Fibroblast of lung (primary cell): ENCODE measurements around the gene NKX3-2. TPM values are rescaled to one million over a fixed set of nuclear protein-coding genes. Genes with fewer than 3 reads are reported as not detected.

Experiments used
- DNase-seq, 2 donors: peaks; one replicate each; pipeline versions ENCODE4 v3.0.0 to v3.0.0-alpha.2; 2010; ENCODE audit warnings: low read depth in 2 of 2
- H2AFZ ChIP-seq: 2 replicates; pipeline ENCODE4 v1.5.1; 2012; ENCODE audit warnings: low read length, control low read depth, inconsistent platforms
- H3K27ac ChIP-seq: 2 replicates; pipeline ENCODE4 v1.5.1; 2011; ENCODE audit warnings: low read length, control low read depth; ENCODE audit not compliant: insufficient read depth
- H3K27me3 ChIP-seq: 2 replicates; pipeline ENCODE4 v1.5.1; 2011; ENCODE audit warnings: mild to moderate bottlenecking, low read length; ENCODE audit not compliant: control insufficient read depth, insufficient read depth
- H3K36me3 ChIP-seq: 2 replicates; pipeline ENCODE4 v1.5.1; 2011; ENCODE audit warnings: low read length; ENCODE audit not compliant: control insufficient read depth, insufficient read depth
- H3K4me1 ChIP-seq: 2 replicates; pipeline ENCODE4 v1.5.1; 2011; ENCODE audit warnings: low read length; ENCODE audit not compliant: control insufficient read depth, insufficient read depth; ENCODE audit errors: extremely low read depth
- H3K4me2 ChIP-seq: 2 replicates; pipeline ENCODE4 v1.5.1; 2011; ENCODE audit warnings: low read length, control low read depth; ENCODE audit not compliant: insufficient read depth; ENCODE audit errors: extremely low read depth
- H3K4me3 ChIP-seq, 4 experiments: fragments of 200-600 bp in 1 of 4; sonication (generic) in 1 of 4; replicated peaks in 1 of 4; 2 replicates each; pipeline ENCODE4 v1.5.1; 2011 to 2016; ENCODE audit warnings: low read length in 4 of 4, low read depth in 3 of 4, mild to moderate bottlenecking in 3 of 4, control low read depth in 2 of 4, inconsistent platforms in 1 of 4, mixed read lengths in 1 of 4; ENCODE audit not compliant: insufficient read depth in 1 of 4; ENCODE audit errors: control extremely low read depth in 1 of 4
- H3K79me2 ChIP-seq: 2 replicates; pipeline ENCODE4 v1.5.1; 2012; ENCODE audit warnings: mild to moderate bottlenecking, low read length, inconsistent platforms; ENCODE audit not compliant: control insufficient read depth, insufficient read depth
- H3K9ac ChIP-seq: 2 replicates; pipeline ENCODE4 v1.5.1; 2011; ENCODE audit warnings: mild to moderate bottlenecking, low read length, control low read depth; ENCODE audit not compliant: insufficient read depth
- H3K9me3 ChIP-seq: 2 replicates; pipeline ENCODE4 v1.5.1; 2012; ENCODE audit warnings: low read depth, low read length; ENCODE audit not compliant: control insufficient read depth, insufficient read depth
- H4K20me1 ChIP-seq: 2 replicates; pipeline ENCODE4 v1.5.1; 2011; ENCODE audit warnings: low read length; ENCODE audit not compliant: control insufficient read depth, insufficient read depth; ENCODE audit errors: extremely low read depth
- CTCF ChIP-seq, 2 donors: IDR thresholded peaks in 1 of 2; conservative IDR thresholded peaks in 1 of 2; 1 replicate in 1 of 2; 2 replicates in 1 of 2; pipeline ENCODE4 v1.5.1; 2011 to 2012; ENCODE audit warnings: low read length in 2 of 2, control low read depth in 1 of 2, inconsistent platforms in 1 of 2, low read depth in 1 of 2, mild to moderate bottlenecking in 1 of 2
- EZH2 ChIP-seq: IDR thresholded peaks from 2 replicates; pipeline ENCODE4 v1.5.1; 2012; ENCODE audit warnings: low read length, control low read depth, mild to moderate bottlenecking; ENCODE audit errors: missing control alignments
- polyA plus RNA-seq, 2 donors: library from polyadenylated mRNA; depleted of rRNA in 1 of 2; stranded (reverse) in 1 of 2; unstranded in 1 of 2; fragments of >200 nt; gene quantifications; 2 replicates each; pipeline ENCODE4 v1.2.1, GENCODE V29; 2011 to 2012; ENCODE audit warnings: missing spikeins in 1 of 2
- total RNA-seq: library from RNA; depleted of rRNA; stranded (reverse); fragments of >200 nt; gene quantifications from 2 replicates; pipeline ENCODE4 v1.2.1, GENCODE V29; 2014

Gene NKX3-2
- total and polyA plus RNA-seq, 2 donors (not counting 1 experiment from before 2014, with no cell fraction given), result 0.24 to 1.3 TPM

- DNase-seq, result no peak
- TF ChIP-seq EZH2 (peak; percentile 45), CTCF (conservative IDR thresholded peaks at IDR 0.05 in 1 of 2, IDR thresholded peaks at IDR 0.05 in 1 of 2; ENCODE audit: low read depth in 1 of 2, low read length in 2 of 2) (no peak)
- peaks cover 34% of the 10 kb centered on the region for H3K27me3 ChIP-seq
- no peak overlapping the region for H3K27ac ChIP-seq
- peak overlapping the region; percentile 26 to 53 (median 36) for H3K4me3 ChIP-seq
- H3K4me2 ChIP-seq, result peak overlapping the region; percentile 58
- no peaks in the 10 kb centered on the region for H3K79me2 ChIP-seq
- no peak overlapping the region for H3K9ac ChIP-seq
- no peaks in the 10 kb centered on the region for H3K36me3 ChIP-seq
- H3K4me1 ChIP-seq, result no peaks in the 10 kb centered on the region
- H4K20me1 ChIP-seq, result no peaks in the 10 kb centered on the region
- H3K9me3 ChIP-seq, result no peaks in the 10 kb centered on the region
- no peak overlapping the region for H2AFZ ChIP-seq
Measured at GRCh38 chr4:13547485-13548041, 3.3 kb upstream of the NKX3-2 start.

GRCh38 chr4:13546941-13547484, 2.7 kb upstream of the NKX3-2 start:
- H3K4me1 ChIP-seq, result no peaks in the 10 kb centered on the region
- peak overlapping the region; percentile 8 for H2AFZ ChIP-seq
- H3K79me2 ChIP-seq, result no peaks in the 10 kb centered on the region
- H3K27me3 ChIP-seq, result peaks cover 39% of the 10 kb centered on the region
- no peak overlapping the region for H3K27ac ChIP-seq
- H4K20me1 ChIP-seq, result no peaks in the 10 kb centered on the region
- H3K4me3 ChIP-seq, result peak overlapping the region; percentile 19 to 53 (median 33)
- H3K9ac ChIP-seq, result no peak overlapping the region
- no peak for DNase-seq
- no peaks in the 10 kb centered on the region for H3K36me3 ChIP-seq
- TF ChIP-seq EZH2 (peak; percentile 89), CTCF (conservative IDR thresholded peaks at IDR 0.05 in 1 of 2, IDR thresholded peaks at IDR 0.05 in 1 of 2; ENCODE audit: low read depth in 1 of 2, low read length in 2 of 2) (no peak)
- H3K9me3 ChIP-seq, result no peaks in the 10 kb centered on the region
- peak overlapping the region; percentile 58 for H3K4me2 ChIP-seq

- H3K4me2 ChIP-seq, result no peak overlapping the region
- H3K4me1 ChIP-seq, result no peaks in the 10 kb centered on the region
- H3K4me3 ChIP-seq, result no peak overlapping the region
- no peak overlapping the region for H2AFZ ChIP-seq
- no peak for DNase-seq
- no peaks in the 10 kb centered on the region for H4K20me1 ChIP-seq
- H3K36me3 ChIP-seq, result no peaks in the 10 kb centered on the region
- H3K27me3 ChIP-seq, result peaks cover 44% of the 10 kb centered on the region
- H3K9me3 ChIP-seq, result no peaks in the 10 kb centered on the region
- no peak for TF ChIP-seq EZH2
- no peak for TF ChIP-seq CTCF (conservative IDR thresholded peaks at IDR 0.05 in 1 of 2, IDR thresholded peaks at IDR 0.05 in 1 of 2; ENCODE audit: low read depth in 1 of 2, low read length in 2 of 2)
- no peak overlapping the region for H3K9ac ChIP-seq
- H3K79me2 ChIP-seq, result no peaks in the 10 kb centered on the region
- no peak overlapping the region for H3K27ac ChIP-seq
Measured at GRCh38 chr4:13546142-13546940, 2.0 kb upstream of the NKX3-2 start.
